A204.1 (cell line): ENCODE results near the gene EGFR.

ENCODE experiments used
- FAIRE-seq: peaks from 2 replicates; lab custom pipeline; 2012; peaks lifted over from hg19 to GRCh38; lab: Jason Lieb, UNC

Gene EGFR

DNA sequence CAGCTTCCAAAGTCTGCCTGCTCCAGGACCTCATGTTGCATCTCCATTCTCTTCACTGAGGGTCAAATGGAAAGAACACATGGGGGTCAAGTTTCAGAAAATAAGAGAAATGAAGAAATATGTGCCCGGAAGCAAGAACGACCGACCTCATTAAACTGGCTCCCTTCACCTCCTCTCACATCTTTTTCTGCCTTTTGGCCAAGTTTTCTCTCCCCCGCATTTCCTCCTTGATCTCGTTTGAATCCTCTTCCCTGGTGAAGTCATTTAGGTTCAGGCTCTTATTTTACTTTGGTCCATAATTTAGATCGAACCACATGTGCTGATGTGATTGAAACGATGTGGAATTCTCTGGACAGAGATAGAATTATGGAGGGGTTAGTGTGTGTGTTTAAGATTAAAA, 44.2 kb downstream of the EGFR start:
- FAIRE-seq = no peak

DNA sequence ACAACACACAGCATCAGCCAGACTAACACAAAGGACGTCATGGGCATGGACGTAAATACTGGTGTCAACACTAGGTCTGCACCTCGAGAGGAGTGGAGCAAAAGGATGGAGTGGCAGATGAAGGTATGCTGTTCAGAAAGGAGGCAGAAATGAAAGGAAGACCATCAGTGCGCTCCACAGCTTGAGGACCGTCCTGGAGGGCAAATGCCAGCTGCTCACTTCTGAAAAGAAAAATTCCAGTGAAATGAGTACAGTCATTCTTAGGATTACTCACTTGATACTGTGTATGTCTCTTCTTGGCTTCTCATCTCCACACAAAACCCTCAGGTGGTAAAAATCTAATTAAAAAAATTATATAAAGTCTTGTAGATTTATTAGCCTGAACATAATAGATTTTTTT, 44.8 kb downstream of the EGFR start:
- no peak for FAIRE-seq

DNA sequence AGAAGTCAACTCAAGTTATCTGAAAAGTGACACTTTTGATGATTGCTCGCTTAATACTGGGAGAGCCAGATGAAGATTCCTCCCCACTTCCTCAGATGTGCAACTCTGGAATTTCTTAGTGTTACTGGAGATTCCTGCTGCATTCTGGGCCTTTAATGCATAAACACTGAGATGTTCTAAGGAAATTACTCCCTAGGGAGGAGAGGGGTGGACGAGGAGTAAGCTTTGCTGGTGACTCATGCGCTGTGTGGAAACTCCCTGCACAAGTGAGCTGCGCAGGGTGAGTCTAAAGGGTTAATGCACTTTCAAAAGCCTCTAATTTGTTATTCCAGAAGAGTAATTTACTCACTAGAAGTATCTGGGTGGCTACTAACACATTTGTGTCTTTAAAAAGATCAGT, 46.3 kb downstream of the EGFR start:
- no peak for FAIRE-seq

GRCh38 chr7:55065511-55066229, 46.9 kb downstream of the EGFR start:
- FAIRE-seq = no peak

DNA sequence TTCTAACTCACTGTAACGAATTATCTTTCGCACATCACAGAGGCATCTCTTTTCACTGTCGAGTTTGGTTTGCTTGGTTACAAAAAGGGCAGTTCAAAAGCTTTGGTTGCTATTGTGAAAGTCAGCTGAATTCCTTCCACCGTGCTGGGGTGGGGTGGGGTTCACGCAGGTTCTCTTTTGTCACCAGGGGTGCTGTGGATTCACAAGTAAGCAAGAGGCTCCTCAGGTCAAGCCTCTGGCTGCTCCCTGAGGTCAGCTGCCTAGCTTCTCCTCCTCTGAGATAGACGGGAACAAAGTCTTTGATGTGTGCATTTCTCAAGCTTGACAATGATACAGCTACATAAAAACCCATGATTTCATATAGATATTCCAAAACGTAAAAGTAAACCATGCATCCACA, 47.7 kb downstream of the EGFR start:
- no peak for FAIRE-seq

DNA sequence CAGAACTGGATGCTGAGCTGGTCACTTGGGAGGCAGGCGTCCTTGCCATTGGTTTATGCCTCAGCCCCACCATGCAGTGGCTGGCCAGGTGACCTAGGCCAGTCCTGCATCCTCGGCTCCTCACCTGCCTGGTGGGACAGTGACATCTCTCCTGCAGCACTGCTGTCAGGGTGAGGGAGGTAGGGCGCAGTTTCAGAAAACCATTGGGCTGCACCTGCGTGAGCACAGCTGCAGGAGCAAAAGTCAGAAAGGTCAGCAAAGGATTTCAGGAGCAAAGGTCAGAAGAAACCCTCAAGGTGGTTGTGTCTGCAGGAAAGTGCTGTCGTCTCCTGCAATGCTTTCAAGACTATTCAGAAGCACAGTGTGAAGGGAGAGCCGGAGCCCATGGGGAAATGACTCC, 48.1 kb downstream of the EGFR start:
- FAIRE-seq = no peak

- FAIRE-seq = no peak
Measured at GRCh38 chr7:55067748-55068147, 48.9 kb downstream of the EGFR start.

GRCh38 chr7:55069271-55069792, 50.5 kb downstream of the EGFR start:
- FAIRE-seq = no peak

GRCh38 chr7:55070271-55070743, 51.5 kb downstream of the EGFR start:
- FAIRE-seq = no peak

GRCh38 chr7:55070854-55071253, 52.0 kb downstream of the EGFR start:
- no peak for FAIRE-seq

- no peak for FAIRE-seq
Measured at GRCh38 chr7:55071411-55072175, 52.8 kb downstream of the EGFR start.

GRCh38 chr7:55072251-55072650, 53.4 kb downstream of the EGFR start:
- FAIRE-seq = no peak

- no peak for FAIRE-seq
Measured at GRCh38 chr7:55073051-55073511, 54.3 kb downstream of the EGFR start.

DNA sequence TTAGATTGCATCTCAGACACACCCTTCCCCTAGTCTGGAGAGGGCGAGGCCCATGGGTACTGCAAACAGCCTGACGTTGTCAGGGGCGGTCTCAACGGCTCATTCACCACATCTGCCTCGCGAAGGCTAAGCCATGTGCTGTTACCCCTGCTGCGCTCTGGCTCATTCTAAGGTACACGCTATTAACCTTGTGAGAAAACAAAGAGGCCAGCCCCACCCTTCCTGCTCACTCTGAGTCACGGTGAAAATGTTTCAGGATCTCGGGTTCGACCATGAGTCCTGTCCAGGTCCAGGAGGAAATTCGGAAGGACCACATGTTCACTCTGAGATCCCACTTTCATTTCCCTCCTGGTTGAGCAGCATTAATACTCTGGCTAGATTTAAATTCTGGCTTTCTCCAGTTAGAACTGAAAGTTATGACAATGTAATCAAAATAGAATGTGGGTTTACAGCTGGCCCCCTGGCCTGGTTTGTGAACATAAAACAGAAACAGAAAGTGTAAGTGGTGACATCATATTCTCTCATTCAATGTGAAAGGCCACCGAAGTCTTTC, 55.2 kb downstream of the EGFR start:
- FAIRE-seq = no peak

DNA sequence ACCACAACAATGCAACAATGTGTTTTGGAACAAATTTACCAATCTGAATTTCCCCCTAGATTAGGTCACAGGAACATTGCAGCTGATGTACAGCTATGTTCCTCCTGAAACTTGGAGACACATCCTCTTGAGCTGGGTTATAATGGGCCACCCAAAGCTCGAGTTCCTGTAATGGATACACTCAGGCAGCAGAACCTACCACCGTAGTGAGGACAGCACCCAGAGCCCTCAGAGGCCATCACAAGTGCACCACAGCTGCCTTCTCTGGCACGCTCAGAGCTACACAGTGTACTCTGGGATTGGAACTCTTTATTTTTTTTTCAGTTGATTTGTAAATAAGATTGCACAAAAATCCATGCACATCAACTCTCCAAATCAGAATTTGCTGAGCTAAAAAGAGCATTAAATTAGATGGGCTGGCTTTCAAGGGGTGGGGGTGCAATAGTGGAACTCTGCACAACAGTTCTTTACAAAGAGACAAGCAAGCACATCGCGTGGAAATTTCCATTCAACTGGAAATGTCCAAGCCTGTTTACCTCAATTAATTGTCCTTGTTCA, 56.7 kb downstream of the EGFR start:
- FAIRE-seq = no peak

GRCh38 chr7:55077561-55078410, 59.0 kb downstream of the EGFR start:
- FAIRE-seq = no peak

GRCh38 chr7:55078465-55079372, 59.9 kb downstream of the EGFR start:
- no peak for FAIRE-seq

DNA sequence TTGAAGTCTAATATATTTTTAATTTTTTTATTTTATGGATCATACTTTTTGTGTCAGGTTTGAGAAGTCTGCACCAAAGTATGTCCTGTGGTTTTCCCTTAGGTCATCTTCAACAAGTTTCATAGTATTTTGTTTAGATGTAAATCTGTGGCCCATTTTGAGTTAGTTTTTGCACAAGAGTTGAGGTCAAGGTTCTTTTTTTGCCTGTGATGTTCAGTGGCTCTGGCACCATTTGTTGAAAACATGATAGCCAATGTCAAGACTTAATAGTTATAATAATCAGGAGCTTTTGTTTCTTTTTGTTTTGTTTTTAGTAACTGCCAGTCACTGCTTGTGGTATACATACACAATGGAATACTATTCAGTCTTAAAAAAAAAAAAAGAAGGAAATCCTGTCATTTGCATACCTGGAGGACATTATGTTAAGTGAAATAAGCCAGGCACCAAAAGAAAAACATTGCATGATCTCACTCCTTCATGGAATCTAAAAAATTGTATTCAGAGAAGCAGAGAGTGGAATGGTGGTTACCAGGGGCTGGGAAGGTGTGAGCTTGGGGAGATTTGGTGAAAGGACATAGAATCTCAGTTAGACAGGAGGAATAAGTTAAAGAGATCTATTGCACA, 61.3 kb downstream of the EGFR start:
- FAIRE-seq = no peak

DNA sequence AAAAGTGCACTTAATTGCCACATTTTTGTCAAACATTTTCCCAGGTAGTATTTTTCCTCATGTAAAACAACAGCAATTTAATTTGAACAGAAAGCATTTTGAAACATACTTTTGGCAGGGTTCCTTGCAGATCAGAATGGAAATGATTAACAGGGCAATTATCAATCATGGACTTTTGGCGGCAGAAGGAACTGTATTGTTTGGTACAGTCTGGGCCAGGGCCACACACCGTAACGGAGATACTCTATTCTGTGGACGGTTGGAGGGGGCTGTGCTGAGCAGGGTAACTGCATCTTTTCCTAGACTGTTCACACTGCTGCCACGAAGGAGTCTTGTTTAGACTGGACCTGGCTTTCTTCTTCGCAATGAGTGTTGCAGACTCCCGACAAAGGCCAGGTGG, 62.3 kb downstream of the EGFR start:
- no peak for FAIRE-seq
